GM23338 (cell line): ENCODE measurements around the gene CTNNA3. TPM values are rescaled to one million over a fixed set of nuclear protein-coding genes. Genes with fewer than 3 reads are reported as not detected.

Experiments
- ATAC-seq: fragments of 200-7000 bp; cut with Tn5 transposase; 3 replicates; pipeline ENCODE4 v1.9.1; 2020
- DNase-seq: peaks from one replicate; pipeline ENCODE4 v3.0.0-alpha.2; 2015; ENCODE audit warnings: low spot score
- H2AFZ ChIP-seq: fragments of 200-600 bp; sonication (generic); 2 replicates; pipeline ENCODE4 v1.8.0; 2016; ENCODE audit warnings: antibody characterized with exemption, mild to moderate bottlenecking, moderate library complexity
- H3F3A ChIP-seq: fragments of 200-600 bp; sonication (generic); replicated peaks from 2 replicates; pipeline ENCODE4 v1.8.0; 2017; ENCODE audit warnings: antibody characterized with exemption, mixed run types, low read depth
- H3K27ac ChIP-seq: fragments of 200-600 bp; sonication (generic); 2 replicates; pipeline ENCODE4 v1.6.1; 2016; ENCODE audit warnings: low read depth
- H3K27me3 ChIP-seq: fragments of 200-600 bp; sonication (generic); 2 replicates; pipeline ENCODE4 v1.8.0; 2016; ENCODE audit warnings: mild to moderate bottlenecking, mixed run types, moderate library complexity; ENCODE audit not compliant: insufficient read depth
- H3K36me3 ChIP-seq: fragments of 200-600 bp; sonication (generic); 2 replicates; pipeline ENCODE4 v1.8.0; 2016; ENCODE audit warnings: mild to moderate bottlenecking; ENCODE audit not compliant: insufficient read depth
- H3K4me1 ChIP-seq: fragments of 200-600 bp; sonication (generic); 2 replicates; pipeline ENCODE4 v1.8.0; 2016; ENCODE audit warnings: mild to moderate bottlenecking, moderate library complexity; ENCODE audit not compliant: insufficient read depth
- H3K4me2 ChIP-seq: fragments of 200-600 bp; sonication (generic); 2 replicates; pipeline ENCODE4 v1.7.1; 2017; ENCODE audit warnings: mixed run types
- H3K4me3 ChIP-seq: fragments of 200-600 bp; sonication (generic); 2 replicates; pipeline ENCODE4 v1.6.1; 2016; ENCODE audit warnings: mixed run types
- H3K79me2 ChIP-seq: fragments of 200-600 bp; sonication (generic); replicated peaks from 2 replicates; pipeline ENCODE4 v1.8.0; 2017; ENCODE audit warnings: mild to moderate bottlenecking; ENCODE audit not compliant: insufficient read depth
- H3K9me2 ChIP-seq: fragments of 200-600 bp; sonication (generic); 2 replicates; pipeline ENCODE4 v1.8.0; 2017; ENCODE audit not compliant: insufficient read depth
- H4K20me1 ChIP-seq: fragments of 200-600 bp; sonication (generic); replicated peaks from 2 replicates; pipeline ENCODE4 v1.8.0; 2017; ENCODE audit warnings: mild to moderate bottlenecking; ENCODE audit not compliant: insufficient read depth
- H3K27ac Mint-ChIP-seq: 2 replicates; pipeline ENCODE4 v1.8.0; 2020; ENCODE audit warnings: inconsistent platforms, mild to moderate bottlenecking, moderate library complexity, mixed read lengths
- H3K27me3 Mint-ChIP-seq: 3 replicates; pipeline ENCODE4 v1.8.0; 2022; ENCODE audit warnings: low read depth, mild to moderate bottlenecking, moderate library complexity, mixed read lengths, inconsistent platforms; ENCODE audit not compliant: insufficient read depth, poor library complexity
- H3K36me3 Mint-ChIP-seq: 3 replicates; pipeline ENCODE4 v1.8.0; 2021; ENCODE audit warnings: low read depth, mild to moderate bottlenecking, inconsistent platforms, moderate library complexity, mixed read lengths
- H3K4me1 Mint-ChIP-seq: 3 replicates; pipeline ENCODE4 v1.8.0; 2020; ENCODE audit warnings: mild to moderate bottlenecking, inconsistent platforms, mixed read lengths
- H3K4me3 Mint-ChIP-seq: 3 replicates; pipeline ENCODE4 v1.8.0; 2021; ENCODE audit warnings: moderate library complexity, mild to moderate bottlenecking, inconsistent platforms, mixed read lengths
- H3K9me3 Mint-ChIP-seq: 3 replicates; pipeline ENCODE4 v1.8.0; 2020; ENCODE audit warnings: moderate library complexity, mild to moderate bottlenecking, inconsistent platforms, mixed read lengths
- ETS1 ChIP-seq: IDR thresholded peaks from 2 replicates; pipeline ENCODE4 v1.6.1; 2016; ENCODE audit warnings: antibody characterized with exemption
- EZH2phosphoT487 ChIP-seq: fragments of 200-600 bp; sonication (generic); IDR thresholded peaks from one replicate; pipeline ENCODE4 v1.8.1; 2018; ENCODE audit warnings: antibody characterized with exemption; ENCODE audit not compliant: unreplicated experiment
- JUNB ChIP-seq: IDR thresholded peaks from one replicate; pipeline ENCODE4 v1.6.1; 2016; ENCODE audit warnings: antibody characterized with exemption; ENCODE audit not compliant: unreplicated experiment
- NANOG ChIP-seq: IDR thresholded peaks from 2 replicates; pipeline ENCODE4 v1.6.1; 2016; ENCODE audit warnings: antibody characterized with exemption, borderline replicate concordance
- REST ChIP-seq: IDR thresholded peaks from one replicate; pipeline ENCODE4 v1.6.1; 2018; ENCODE audit warnings: antibody characterized with exemption; ENCODE audit not compliant: unreplicated experiment
- STAT1 ChIP-seq: IDR thresholded peaks from one replicate; pipeline ENCODE4 v1.6.1; 2016; ENCODE audit warnings: antibody characterized with exemption; ENCODE audit not compliant: unreplicated experiment
- ZNF462 ChIP-seq: fragments of 250-450 bp; sonication (Bioruptor Pico); IDR thresholded peaks from 2 replicates; pipeline ENCODE4 v1.5.0; 2020; ENCODE audit warnings: mild to moderate bottlenecking, moderate library complexity
- polyA plus RNA-seq: library from polyadenylated mRNA; unstranded; fragments of >200 nt; fragmentation: Nextera tagmentation; extraction: Ambion mirVana; gene quantifications from 2 replicates; pipeline ENCODE4 v1.2.1, GENCODE V29; 2016
- total RNA-seq: library from RNA; depleted of rRNA; stranded (reverse); fragments of >200 nt; shearing (Covaris generic); gene quantifications from 2 replicates; pipeline ENCODE4 v1.2.3, GENCODE V29; 2014

Gene CTNNA3
- total and polyA plus RNA-seq, 2 experiments from 2014 or later = 0.71 to 3.3 TPM

- no peak for TF ChIP-seq REST
- no peak for TF ChIP-seq NANOG
- no peak for TF ChIP-seq JUNB
Measured at GRCh38 chr10:67072654-67073053, 623.3 kb downstream of the CTNNA3 start (continued).

GRCh38 chr10:67050415-67050814, 645.6 kb downstream of the CTNNA3 start:
- Mint-ChIP-seq H3K36me3 (no peaks in the 10 kb centered on the region), H3K4me1 (peaks cover 7% of the 10 kb centered on the region; the same call in 2 of the 3 replicates), H3K27ac (no peak overlapping the region), H3K27me3 (no peaks in the 10 kb centered on the region), H3K9me3 (no peaks in the 10 kb centered on the region), H3K4me3 (no peak overlapping the region)
- H3K79me2 ChIP-seq = no peaks in the 10 kb centered on the region
- H4K20me1 ChIP-seq = no peaks in the 10 kb centered on the region
- no peak for TF ChIP-seq STAT1
- no peak for TF ChIP-seq EZH2phosphoT487
- TF ChIP-seq NANOG = no peak
- TF ChIP-seq ETS1 = no peak
- no peak for TF ChIP-seq ZNF462 (CRISPR knock-in tag)
- no peaks in the 10 kb centered on the region for H3K4me1 ChIP-seq
- H3K27me3 ChIP-seq = no peaks in the 10 kb centered on the region
- H3K36me3 ChIP-seq = no peaks in the 10 kb centered on the region
- no peak for ATAC-seq
- no peak overlapping the region for H3K4me3 ChIP-seq
- H2AFZ ChIP-seq = no peak overlapping the region
- H3K27ac ChIP-seq = no peak overlapping the region
- H3K9me2 ChIP-seq = no peaks in the 10 kb centered on the region
- no peaks in the 10 kb centered on the region for H3F3A ChIP-seq
- H3K4me2 ChIP-seq = no peak overlapping the region
- peak; percentile 6 for DNase-seq
